GM12878 (cell line): ENCODE measurements around the gene SFT2D3. TPM values are rescaled to one million over a fixed set of nuclear protein-coding genes. Genes with fewer than 3 reads are reported as not detected.

Experiments
- ATAC-seq: fragments of 200-7000 bp; cut with Tn5 transposase; 3 replicates; pipeline ENCODE4 v1.9.1; 2020; ENCODE audit warnings: mild to moderate bottlenecking, moderate library complexity
- BruUV-seq: library from RNA; stranded (reverse); fragments of 400-500 nt; replicated peaks from 2 replicates; lab custom pipeline; 2021; lab: Mats Ljungman, UMichigan
- CTCF ChIA-PET: fragments of 300-600 bp; sonication (Branson Sonifier 250); formaldehyde crosslinking; extraction: SDS; loops from one replicate; lab custom pipeline; 2021; ENCODE audit warnings: inconsistent platforms; lab: Yijun Ruan, JAX
- POLR2A ChIA-PET: fragments of 350-600 bp; formaldehyde crosslinking; extraction: SDS; loops from one replicate; lab custom pipeline; 2021; ENCODE audit warnings: inconsistent platforms; lab: Charles Lee
- RAD21 ChIA-PET: fragments of 300-600 bp; sonication (Branson Sonifier 250); formaldehyde crosslinking; loops from one replicate; lab custom pipeline; 2023; ENCODE audit warnings: antibody characterized with exemption; ENCODE audit not compliant: unreplicated experiment; lab: Charles Lee
- SMC1A ChIA-PET: fragments of 300-600 bp; sonication (Branson Sonifier 250); formaldehyde crosslinking; loops from one replicate; lab custom pipeline; 2023; ENCODE audit not compliant: unreplicated experiment, uncharacterized antibody; lab: Charles Lee
- DNase-seq: peaks from one replicate; pipeline ENCODE4 v3.0.0-alpha.2; 2011; ENCODE audit warnings: low read depth, low spot score
- FAIRE-seq: peaks from 3 replicates; lab custom pipeline; 2011; peaks lifted over from hg19 to GRCh38; lab: Jason Lieb, UNC
- H2AFZ ChIP-seq: 2 replicates; pipeline ENCODE4 v1.6.0; 2011; ENCODE audit warnings: low read depth, low read length, control low read depth; ENCODE audit not compliant: control insufficient read depth
- H3K27ac ChIP-seq: 2 replicates; pipeline ENCODE4 v1.5.1; 2011; ENCODE audit warnings: control low read depth; ENCODE audit not compliant: control insufficient read depth, insufficient read depth
- H3K27me3 ChIP-seq, 2 experiments: replicated peaks in 1 of 2; 2 replicates each; pipeline versions ENCODE4 v1.6.0 to v1.6.1; 2011; ENCODE audit warnings: low read length in 1 of 2; ENCODE audit not compliant: control insufficient read depth in 2 of 2, insufficient read depth in 2 of 2
- H3K36me3 ChIP-seq, 2 experiments: 2 replicates each; pipeline ENCODE4 v1.5.1; 2011; ENCODE audit warnings: low read length in 1 of 2; ENCODE audit not compliant: control insufficient read depth in 2 of 2, insufficient read depth in 2 of 2
- H3K4me1 ChIP-seq: 2 replicates; pipeline ENCODE4 v1.6.1; 2011; ENCODE audit warnings: mild to moderate bottlenecking, low read length, moderate library complexity, mixed read lengths; ENCODE audit not compliant: control insufficient read depth, insufficient read depth
- H3K4me2 ChIP-seq: 2 replicates; pipeline ENCODE4 v1.6.0; 2011; ENCODE audit warnings: control low read depth; ENCODE audit not compliant: control insufficient read depth, insufficient read depth
- H3K4me3 ChIP-seq: fragments of 200-600 bp; sonication (generic); 2 replicates; pipeline ENCODE4 v1.5.1; 2016
- H3K79me2 ChIP-seq: 2 replicates; pipeline ENCODE4 v1.6.0; 2011; ENCODE audit warnings: low read length; ENCODE audit not compliant: control insufficient read depth, insufficient read depth
- H3K9ac ChIP-seq: 2 replicates; pipeline ENCODE4 v1.8.0; 2011; ENCODE audit warnings: low read length, control low read depth, mixed read lengths; ENCODE audit not compliant: control insufficient read depth, insufficient read depth
- H3K9me3 ChIP-seq: replicated peaks from 3 replicates; pipeline ENCODE4 v1.5.1; 2011; ENCODE audit warnings: mild to moderate bottlenecking, low read length; ENCODE audit not compliant: control insufficient read depth, insufficient read depth
- H4K20me1 ChIP-seq: 2 replicates; pipeline ENCODE4 v1.6.0; 2011; ENCODE audit not compliant: control insufficient read depth, insufficient read depth
- BRCA1 ChIP-seq: IDR thresholded peaks from 2 replicates; pipeline ENCODE4 v1.6.1; 2011; ENCODE audit warnings: low read depth, low read length, improper control_type of control experiment
- CHD1 ChIP-seq: IDR thresholded peaks from 2 replicates; pipeline ENCODE4 v1.6.1; 2012; ENCODE audit warnings: low read depth, low read length, improper control_type of control experiment
- NR2C1 ChIP-seq: fragments of 450-650 bp; IDR thresholded peaks from 2 replicates; pipeline ENCODE4 v1.6.1; 2017; ENCODE audit warnings: antibody characterized with exemption, mild to moderate bottlenecking, moderate library complexity
- TAF1 ChIP-seq: IDR thresholded peaks from 2 replicates; pipeline ENCODE4 v1.6.1; 2011; ENCODE audit warnings: mild to moderate bottlenecking, low read depth, low read length, borderline replicate concordance
- ZBTB11 ChIP-seq: fragments of 450-650 bp; formaldehyde crosslinking; IDR thresholded peaks from 2 replicates; pipeline ENCODE4 v1.5.0; 2022; ENCODE audit warnings: mild to moderate bottlenecking, missing genetic modification characterization
- ZNF622 ChIP-seq: fragments of 450-650 bp; IDR thresholded peaks from 2 replicates; pipeline ENCODE4 v1.6.1; 2017; ENCODE audit warnings: mild to moderate bottlenecking, inconsistent platforms
- WGBS: methylation state at CpG from one replicate; pipeline ENCODE4 v1.1.6; 2016; ENCODE audit warnings: low lambda C conversion rate; ENCODE audit not compliant: insufficient replicate concordance, insufficient coverage; ENCODE audit errors: missing lambda C conversion rate; 5-methylcytosine and 5-hydroxymethylcytosine counted together
- in situ Hi-C: fragments of 300-500 bp; cut with MboI; formaldehyde crosslinking; loops from 9 replicates; pipeline ENCODE4 v1.14.3; 2018; ENCODE audit warnings: mixed read lengths
- intact Hi-C: fragments of 100-400 bp; cut with micrococcal nuclease; formaldehyde crosslinking; loops from one replicate; pipeline ENCODE4 v1.14.2; 2022; ENCODE audit not compliant: unreplicated experiment
- polyA plus RNA-seq, 11 experiments: library from polyadenylated mRNA; depleted of rRNA in 4 of 11; unstranded in 6 of 11; stranded (reverse) in 5 of 11; fragments of >200 nt; fragmentation: Nextera tagmentation in 4 of 11; fragmentation: Illumina TruSeq in 1 of 11; extraction: Ambion mirVana in 4 of 11; extraction: Trizol in 1 of 11; gene quantifications; 1 replicate in 1 of 11; 2 replicates in 10 of 11; pipeline versions ENCODE4 v1.2.1 to v1.2.3, GENCODE V29; 2011 to 2016; ENCODE audit warnings: inconsistent platforms in 2 of 11, missing spikeins in 2 of 11, low read depth in 1 of 11
- total RNA-seq, 4 experiments: library from RNA; depleted of rRNA in 3 of 4; stranded (reverse); fragments of >200 nt in 3 of 4; fragmentation: Illumina TruSeq in 1 of 4; extraction: Trizol in 1 of 4; gene quantifications; 2 replicates each; pipeline versions ENCODE4 v1.2.1 to v1.2.3, GENCODE V29; 2013 to 2021

Gene SFT2D3
- total and polyA plus RNA-seq, 10 of the 15 experiments (the other 5 are each of a cell fraction or from before 2014, with no cell fraction given): 4.2 to 8.4 (median 6.6) TPM; not detected in 4

DNA sequence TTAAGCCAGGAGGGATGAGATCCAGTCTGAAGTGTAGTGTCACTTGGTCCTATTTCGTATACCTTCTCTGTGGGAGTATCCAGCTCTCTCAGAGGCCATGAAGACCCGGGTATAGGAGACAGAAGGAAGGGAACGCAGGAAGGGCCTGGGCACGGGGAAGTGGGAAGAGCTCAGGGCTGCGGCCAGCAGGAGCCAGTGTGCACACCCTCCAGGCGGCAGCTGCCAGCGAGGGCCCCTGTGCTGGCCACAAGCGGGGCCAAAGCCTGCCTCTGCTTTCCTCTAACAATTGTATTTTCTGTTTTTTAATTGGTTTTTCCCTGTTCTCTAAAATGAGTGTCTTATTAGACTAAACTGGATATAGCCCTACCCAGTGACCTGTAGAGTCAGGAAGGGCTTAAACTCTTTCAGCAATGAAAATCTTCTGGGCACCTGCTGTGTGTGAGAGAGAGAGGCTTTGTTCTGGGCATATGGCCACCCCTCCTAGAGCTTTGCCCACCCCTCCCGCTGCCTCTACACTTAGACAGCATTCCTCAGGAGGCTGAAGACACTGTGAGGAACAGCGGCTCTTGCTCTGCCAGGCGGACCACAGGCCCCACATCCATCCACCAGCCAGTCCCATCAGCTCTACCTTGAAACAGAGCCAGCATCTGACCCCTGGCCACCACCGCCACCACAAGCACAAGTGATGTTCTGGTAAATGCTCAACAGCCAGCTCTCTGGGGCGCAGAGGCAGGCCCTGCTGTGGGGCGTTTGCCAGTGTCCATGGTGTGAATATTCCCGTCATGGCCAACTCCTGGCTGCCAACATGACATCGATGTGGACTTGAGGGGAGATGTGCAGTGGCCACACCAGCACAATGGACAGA lies 45.9 kb upstream of the SFT2D3 start:
- Histone ChIP-seq H3K4me1 (no peaks in the 10 kb centered on the region), H2AFZ (no peak overlapping the region), H3K4me2 (no peak overlapping the region), H3K27me3 (no peaks in the 10 kb centered on the region), H4K20me1 (no peaks in the 10 kb centered on the region), H3K9me3 (no peaks in the 10 kb centered on the region), H3K79me2 (no peaks in the 10 kb centered on the region), H3K27ac (no peak overlapping the region), H3K9ac (no peak overlapping the region), H3K4me3 (no peak overlapping the region), H3K36me3 (no peaks in the 10 kb centered on the region)
- TF ChIP-seq NR2C1 (no peak), BRCA1 (no peak), TAF1 (no peak), CHD1 (no peak), ZNF622 (no peak), ZBTB11 (no peak)
- 48% methylated on average over 16 of the region's 16 CpGs for WGBS
- no peak for DNase-seq
- ChIA-PET CTCF (interaction anchor here (1.2 to 1.6 kb wide), 3 partner anchors 11 to 65 kb away, joined by 3 to 4 read pairs (median 3); no protein-coding TSS in a partner anchor), RAD21 (interaction anchor here (1.0 kb wide), 1 partner anchor 15 kb away, joined by 3 read pairs; no protein-coding TSS in a partner anchor), SMC1A (no interaction called here), POLR2A (no interaction called here)
- in situ Hi-C loops (no loop called here), intact Hi-C loops (no loop called here)
- BruUV-seq: no TSS peak
- no peak for ATAC-seq
- no peak for FAIRE-seq
